ENCODE data around the gene LGALS9B.
"Not testable (repeated sequence)": the region's sequence is repeated elsewhere in the genome, so short reads cannot be mapped to it uniquely, and the experiment has no call there.

The LGALS9B gene

DNA sequence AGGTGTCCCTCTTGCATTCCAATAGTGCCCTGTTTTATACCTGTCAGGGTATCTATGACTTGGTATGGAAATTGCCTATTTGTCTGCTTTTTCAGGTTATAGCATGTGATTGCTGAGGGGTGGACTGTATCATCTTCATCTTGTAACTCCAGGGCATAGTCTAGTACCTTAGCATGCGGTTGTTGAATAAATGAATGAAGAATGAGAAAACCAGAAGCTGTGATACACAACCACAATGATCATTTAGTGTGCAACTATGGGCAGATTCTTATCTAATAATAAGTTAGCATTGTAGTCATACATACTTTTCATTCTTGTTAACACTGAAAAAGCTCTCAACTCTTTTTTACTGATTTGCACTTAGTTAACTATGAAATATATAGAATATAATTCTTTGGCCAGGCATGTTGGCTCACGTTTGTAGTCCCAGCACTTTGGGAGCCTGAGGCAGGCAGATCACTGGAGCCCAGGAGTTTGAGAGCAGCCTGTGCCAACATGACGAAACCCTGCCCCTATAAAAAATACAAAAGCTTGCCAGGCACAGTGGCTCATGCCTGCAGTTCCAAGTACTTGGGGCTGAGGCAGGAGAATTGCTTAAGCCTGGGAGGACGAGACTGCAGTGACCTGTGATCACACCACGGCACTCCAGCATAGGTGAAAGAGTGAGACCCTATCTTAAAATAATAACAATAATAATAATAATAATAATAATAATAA, 65.9 kb downstream of the LGALS9B start:
- DNase-seq, result not testable (repeated sequence)

DNA sequence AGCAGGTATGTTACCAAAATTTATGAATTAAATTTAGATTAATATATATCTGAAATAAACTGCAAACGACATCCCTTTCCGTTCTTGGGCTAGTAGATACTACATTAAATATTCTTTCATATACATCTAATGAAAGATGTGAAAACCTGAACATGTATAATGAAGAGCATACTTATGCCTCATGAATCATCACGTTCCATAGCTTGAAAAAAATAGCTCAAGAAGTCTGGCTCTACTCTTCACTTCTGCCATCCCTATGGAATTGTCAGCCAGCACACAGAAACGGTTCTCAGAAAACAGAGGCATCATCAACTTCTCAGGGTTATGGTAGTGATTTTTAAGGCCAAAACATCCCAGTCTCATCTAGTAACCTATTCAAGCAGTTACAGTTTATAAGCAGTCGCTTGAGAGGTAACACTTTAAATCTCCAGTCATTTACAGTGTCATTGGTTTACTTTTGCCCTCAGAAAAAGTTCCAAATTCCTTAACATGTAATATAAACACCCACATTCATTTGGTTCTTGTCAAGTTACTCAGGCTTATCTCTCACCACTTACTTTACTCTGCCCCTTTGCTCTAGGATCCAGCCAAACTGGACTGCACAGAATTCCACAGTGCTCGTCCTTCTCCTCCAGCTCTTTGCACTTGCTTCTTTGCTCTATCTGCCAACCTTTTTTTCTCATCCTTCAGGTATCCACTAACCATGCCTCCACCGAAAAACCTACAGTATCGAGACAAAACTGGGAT, 66.6 kb downstream of the LGALS9B start:
- DNase-seq, result not testable (repeated sequence)

Data from NCI-H1694 (cell line).